B cell (primary cell): ENCODE results near the gene PPIH.
"Not testable (repeated sequence)": the region's sequence is repeated elsewhere in the genome, so short reads cannot be mapped to it uniquely, and the experiment has no call there.

ENCODE experiments used
- EZH2 ChIP-seq: IDR thresholded peaks from 2 replicates; pipeline ENCODE4 v1.6.1; 2012; ENCODE audit warnings: borderline replicate concordance, low read depth, mild to moderate bottlenecking, moderate library complexity, low read length; ENCODE audit not compliant: insufficient read depth, poor library complexity, severe bottlenecking
- TF ChIP-seq, protein P1 (sequence below): fragments of 200-600 bp; IDR thresholded peaks from one replicate; pipeline ENCODE4 v1.8.0; 2022; ENCODE audit warnings: antibody characterized with exemption, mild to moderate bottlenecking

DNA sequence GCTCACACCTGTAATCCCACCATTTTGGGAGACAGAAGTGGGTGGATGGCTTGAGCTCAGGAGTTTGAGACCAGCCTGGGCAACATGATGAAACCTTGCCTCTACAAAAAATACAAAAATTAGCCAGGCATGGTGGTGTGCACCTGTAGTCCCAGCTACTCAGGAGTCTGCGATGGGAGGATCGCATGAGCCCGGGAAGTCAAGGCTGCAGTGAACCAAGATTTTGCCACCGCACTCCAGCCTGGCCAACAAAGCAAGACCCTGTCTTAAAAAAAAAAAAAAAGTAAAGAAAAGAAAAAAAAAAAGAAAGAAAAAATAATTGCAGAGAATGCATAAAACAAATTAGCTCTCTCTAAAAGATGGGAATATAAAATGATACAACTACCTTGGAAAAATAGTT lies 67.6 kb downstream of the PPIH start:
- TF ChIP-seq, protein P1, sequence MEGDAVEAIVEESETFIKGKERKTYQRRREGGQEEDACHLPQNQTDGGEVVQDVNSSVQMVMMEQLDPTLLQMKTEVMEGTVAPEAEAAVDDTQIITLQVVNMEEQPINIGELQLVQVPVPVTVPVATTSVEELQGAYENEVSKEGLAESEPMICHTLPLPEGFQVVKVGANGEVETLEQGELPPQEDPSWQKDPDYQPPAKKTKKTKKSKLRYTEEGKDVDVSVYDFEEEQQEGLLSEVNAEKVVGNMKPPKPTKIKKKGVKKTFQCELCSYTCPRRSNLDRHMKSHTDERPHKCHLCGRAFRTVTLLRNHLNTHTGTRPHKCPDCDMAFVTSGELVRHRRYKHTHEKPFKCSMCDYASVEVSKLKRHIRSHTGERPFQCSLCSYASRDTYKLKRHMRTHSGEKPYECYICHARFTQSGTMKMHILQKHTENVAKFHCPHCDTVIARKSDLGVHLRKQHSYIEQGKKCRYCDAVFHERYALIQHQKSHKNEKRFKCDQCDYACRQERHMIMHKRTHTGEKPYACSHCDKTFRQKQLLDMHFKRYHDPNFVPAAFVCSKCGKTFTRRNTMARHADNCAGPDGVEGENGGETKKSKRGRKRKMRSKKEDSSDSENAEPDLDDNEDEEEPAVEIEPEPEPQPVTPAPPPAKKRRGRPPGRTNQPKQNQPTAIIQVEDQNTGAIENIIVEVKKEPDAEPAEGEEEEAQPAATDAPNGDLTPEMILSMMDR: not testable (repeated sequence)
- TF ChIP-seq EZH2: not testable (repeated sequence)
